K562 (cell line): ENCODE results near the gene HCN3. TPM values are rescaled to one million over a fixed set of nuclear protein-coding genes. Genes with fewer than 3 reads are reported as not detected.
A peak's percentile ranks its signal among the peaks of the same experiment; 100 is the strongest.

Experiments
- CTCFL ChIP-seq: IDR thresholded peaks from 2 replicates; pipeline ENCODE4 v1.6.1; 2011; ENCODE audit warnings: borderline replicate concordance, low read depth, mild to moderate bottlenecking, moderate library complexity, low read length; ENCODE audit not compliant: insufficient read depth, poor library complexity, severe bottlenecking
- E2F6 ChIP-seq, 2 experiments: IDR thresholded peaks; 2 replicates each; pipeline ENCODE4 v1.6.1; 2011; ENCODE audit warnings: borderline replicate concordance in 1 of 2, control low read depth in 1 of 2, low read depth in 1 of 2, low read length in 1 of 2, mild to moderate bottlenecking in 1 of 2, mixed read lengths in 1 of 2, moderate library complexity in 1 of 2; ENCODE audit not compliant: insufficient read depth in 1 of 2, insufficient read length in 1 of 2, poor library complexity in 1 of 2, severe bottlenecking in 1 of 2; ENCODE audit errors: extremely low read depth in 1 of 2
- ELK1 ChIP-seq: sonication (generic); formaldehyde crosslinking; IDR thresholded peaks from 2 replicates; pipeline ENCODE4 v1.8.1; 2022; ENCODE audit warnings: missing genetic modification reagents
- GATAD2B ChIP-seq: fragments of 450-650 bp; IDR thresholded peaks from 2 replicates; pipeline ENCODE4 v1.6.1; 2017; ENCODE audit warnings: mild to moderate bottlenecking, borderline replicate concordance
- KAT7 ChIP-seq: sonication (generic); formaldehyde crosslinking; IDR thresholded peaks from 2 replicates; pipeline ENCODE4 v1.8.0; 2022; ENCODE audit warnings: missing genetic modification reagents, mild to moderate bottlenecking, borderline replicate concordance
- MAX ChIP-seq: sonication (generic); formaldehyde crosslinking; IDR thresholded peaks from 2 replicates; pipeline ENCODE4 v1.9.0; 2022; ENCODE audit warnings: mild to moderate bottlenecking, missing genetic modification reagents
- MAZ ChIP-seq, 2 experiments: fragments of 450-650 bp in 1 of 2; sonication (generic) in 1 of 2; formaldehyde crosslinking; IDR thresholded peaks in 1 of 2; conservative IDR thresholded peaks in 1 of 2; 2 replicates each; pipeline versions ENCODE4 v1.4.0 to v1.5.0; 2020; ENCODE audit warnings: mild to moderate bottlenecking in 1 of 2, missing genetic modification reagents in 1 of 2
- NEUROD1 ChIP-seq: fragments of 150-350 bp; IDR thresholded peaks from 2 replicates; pipeline ENCODE4 v1.6.1; 2014; ENCODE audit warnings: borderline replicate concordance, low read length, low read depth; ENCODE audit not compliant: partially characterized antibody
- NRF1 ChIP-seq, 2 experiments: fragments of 450-650 bp; IDR thresholded peaks in 1 of 2; conservative IDR thresholded peaks in 1 of 2; 2 replicates each; pipeline ENCODE4 v1.6.1; 2014; ENCODE audit warnings: mild to moderate bottlenecking in 2 of 2
- POLR2AphosphoS5 ChIP-seq: IDR thresholded peaks from 2 replicates; pipeline ENCODE4 v1.6.1; 2011; ENCODE audit warnings: mild to moderate bottlenecking, low read depth, low read length, moderate library complexity; ENCODE audit not compliant: control insufficient read depth, insufficient read depth
- POLR2H ChIP-seq: IDR thresholded peaks from 2 replicates; pipeline ENCODE4 v1.6.1; 2016; ENCODE audit warnings: missing genetic modification characterization, low read depth, mild to moderate bottlenecking, control low read depth, missing compliant biosample characterization, moderate library complexity
- RBM14 ChIP-seq: fragments of 200-400 bp; formaldehyde crosslinking; IDR thresholded peaks from 2 replicates; pipeline ENCODE4 v1.6.1; 2018; ENCODE audit warnings: low read depth, mild to moderate bottlenecking, low read length, moderate library complexity, borderline replicate concordance; ENCODE audit not compliant: insufficient read depth
- RCOR1 ChIP-seq, 2 experiments: IDR thresholded peaks; 2 replicates each; pipeline ENCODE4 v1.6.1; 2012; ENCODE audit warnings: low read depth in 2 of 2, low read length in 2 of 2, borderline replicate concordance in 1 of 2, improper control_type of control experiment in 1 of 2
- SIN3B ChIP-seq: fragments of 450-650 bp; IDR thresholded peaks from 2 replicates; pipeline ENCODE4 v1.6.1; 2017; ENCODE audit warnings: low read depth, mild to moderate bottlenecking, moderate library complexity
- SMC3 ChIP-seq: conservative IDR thresholded peaks from 2 replicates; pipeline ENCODE4 v1.6.1; 2011; ENCODE audit warnings: low read depth, low read length, improper control_type of control experiment; ENCODE audit not compliant: insufficient read depth
- SREBF1 ChIP-seq: fragments of 150-350 bp; IDR thresholded peaks from 2 replicates; pipeline ENCODE4 v1.6.1; 2014; ENCODE audit warnings: antibody characterized with exemption, low read depth, low read length, borderline replicate concordance
- TAF1 ChIP-seq: IDR thresholded peaks from 2 replicates; pipeline ENCODE4 v1.6.1; 2011; ENCODE audit warnings: mild to moderate bottlenecking, low read length, moderate library complexity; ENCODE audit not compliant: insufficient read depth, control insufficient read depth, severe bottlenecking; ENCODE audit errors: extremely low read depth
- TEAD1 ChIP-seq, 2 experiments: fragments of 450-650 bp in 1 of 2; sonication (generic) in 1 of 2; formaldehyde crosslinking; IDR thresholded peaks; 2 replicates each; pipeline versions ENCODE4 v1.4.0 to v1.8.0; 2020 to 2022; ENCODE audit warnings: mild to moderate bottlenecking in 2 of 2, missing genetic modification reagents in 1 of 2
- XRCC3 ChIP-seq: fragments of 450-650 bp; IDR thresholded peaks from 2 replicates; pipeline ENCODE4 v1.6.1; 2017; ENCODE audit warnings: mild to moderate bottlenecking, moderate library complexity
- ZNF124 ChIP-seq: sonication (generic); formaldehyde crosslinking; IDR thresholded peaks from 2 replicates; pipeline ENCODE4 v1.8.1; 2022; ENCODE audit warnings: missing genetic modification reagents
- polyA plus RNA-seq, 8 experiments: library from polyadenylated mRNA; depleted of rRNA in 4 of 8; stranded (reverse) in 5 of 8; unstranded in 3 of 8; fragments of >200 nt; fragmentation: Nextera tagmentation in 2 of 8; fragmentation: Illumina TruSeq in 1 of 8; extraction: Ambion mirVana in 2 of 8; extraction: Trizol in 1 of 8; gene quantifications; 2 replicates each; pipeline versions ENCODE4 v1.2.1 to v1.2.3, GENCODE V29; 2011 to 2014; ENCODE audit warnings: inconsistent platforms in 1 of 8, missing spikeins in 1 of 8
- total RNA-seq, 7 experiments: library from RNA; depleted of rRNA in 6 of 7; stranded (reverse); fragments of >200 nt in 6 of 7; fragmentation: Illumina TruSeq in 2 of 7; extraction: Trizol in 2 of 7; gene quantifications; 2 replicates each; pipeline versions ENCODE4 v1.2.1 to v1.2.3, GENCODE V29; 2011 to 2021; ENCODE audit warnings: low replicate concordance in 1 of 7

HCN3 gene
- total and polyA plus RNA-seq, 9 of the 15 experiments (the other 6 are each of a cell fraction or from before 2014, with no cell fraction given): 0.91 to 9.7 (median 3.9) TPM

GRCh38 chr1:155277070-155277901, at the start of gene HCN3 (continued):
- TF ChIP-seq ELK1 (no peak), MAZ (CRISPR knock-in tag; conservative IDR thresholded peaks at IDR 0.05 in 1 of 2, IDR thresholded peaks at IDR 0.05 in 1 of 2) (peak; percentile 96 to 98), TEAD1 (CRISPR knock-in tag; IDR thresholded peaks at IDR 0.05) (peak; percentile 20 to 41; a peak in 1 of 4 replicates), POLR2H (tag) (no peak), SREBF1 (no peak), KAT7 (CRISPR knock-in tag) (0 out of 2 replicates have a peak, but pooled peaks have one; percentile 56), CTCFL (peak; percentile 74), SMC3 (peak; percentile 50; the same call in 1 of the 2 replicates), XRCC3 (no peak), SIN3B (no peak; the same call in 1 of the 2 replicates), MAX (CRISPR knock-in tag) (peak; percentile 58), E2F6 (IDR thresholded peaks at IDR 0.05; ENCODE audit: borderline replicate concordance in 1 of 2, extremely low read depth in 1 of 2, insufficient read depth in 1 of 2, insufficient read length in 1 of 2, low read depth in 1 of 2, low read length in 1 of 2, poor library complexity in 1 of 2, severe bottlenecking in 1 of 2) (peak; percentile 94 to 97), NRF1 (conservative IDR thresholded peaks at IDR 0.05 in 1 of 2, IDR thresholded peaks at IDR 0.05 in 1 of 2) (peak; percentile 78 to 80), POLR2AphosphoS5 (peak; percentile 32; the same call in 1 of the 2 replicates), RCOR1 (IDR thresholded peaks at IDR 0.05; ENCODE audit: borderline replicate concordance in 1 of 2, low read depth in 2 of 2, low read length in 2 of 2) (no peak), ZNF124 (no peak), TAF1 (peak; percentile 29), RBM14 (no peak), NEUROD1 (no peak), GATAD2B (peak; percentile 52; the same call in 1 of the 2 replicates)
